Testis (tissue), 2 donors: ENCODE data around the gene CCR3.

ENCODE experiments used
- POLR2A ChIP-seq: fragments of 450-650 bp; IDR thresholded peaks from one replicate; pipeline ENCODE4 v1.6.1; 2017; ENCODE audit warnings: antibody characterized with exemption, mild to moderate bottlenecking, moderate library complexity
- TF ChIP-seq, protein P1 (sequence below), 3 experiments: fragments of 450-650 bp in 2 of 3; fragments of 200-600 bp in 1 of 3; sonication (generic) in 1 of 3; IDR thresholded peaks; one replicate each; pipeline ENCODE4 v1.5.1; 2016 to 2019; ENCODE audit warnings: antibody characterized with exemption in 3 of 3, mild to moderate bottlenecking in 2 of 3, moderate library complexity in 1 of 3

DNA sequence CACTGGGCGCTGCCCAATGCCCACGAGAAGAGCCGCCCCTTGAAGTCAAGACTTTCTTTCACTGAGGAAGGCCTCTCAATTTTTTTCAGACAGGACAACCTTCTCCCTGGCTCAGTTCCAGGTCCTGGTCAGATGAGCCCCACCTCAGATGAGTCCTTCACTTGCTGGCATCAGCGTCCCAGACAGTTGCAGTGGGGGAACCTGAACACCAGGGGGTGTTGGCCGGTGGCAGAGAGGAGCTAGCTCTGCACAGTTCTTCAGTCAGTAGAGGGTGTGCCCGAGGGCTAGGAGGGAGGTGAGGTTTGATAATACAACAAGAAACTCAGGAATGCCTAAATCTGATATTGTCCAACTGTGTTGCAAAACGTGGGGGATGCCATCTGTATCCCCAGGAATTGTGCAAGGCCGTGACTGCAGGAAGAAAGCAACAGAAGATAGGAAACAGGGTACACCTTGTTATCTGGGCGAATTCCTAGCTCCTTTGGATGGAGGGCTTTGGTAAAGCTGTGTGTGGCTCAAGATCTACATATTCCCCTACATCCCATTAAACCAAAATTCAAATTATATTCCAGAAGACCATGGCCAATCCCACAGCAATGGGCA lies 34.3 kb downstream of the CCR3 start:
- no peak for TF ChIP-seq POLR2A
- TF ChIP-seq, protein P1, sequence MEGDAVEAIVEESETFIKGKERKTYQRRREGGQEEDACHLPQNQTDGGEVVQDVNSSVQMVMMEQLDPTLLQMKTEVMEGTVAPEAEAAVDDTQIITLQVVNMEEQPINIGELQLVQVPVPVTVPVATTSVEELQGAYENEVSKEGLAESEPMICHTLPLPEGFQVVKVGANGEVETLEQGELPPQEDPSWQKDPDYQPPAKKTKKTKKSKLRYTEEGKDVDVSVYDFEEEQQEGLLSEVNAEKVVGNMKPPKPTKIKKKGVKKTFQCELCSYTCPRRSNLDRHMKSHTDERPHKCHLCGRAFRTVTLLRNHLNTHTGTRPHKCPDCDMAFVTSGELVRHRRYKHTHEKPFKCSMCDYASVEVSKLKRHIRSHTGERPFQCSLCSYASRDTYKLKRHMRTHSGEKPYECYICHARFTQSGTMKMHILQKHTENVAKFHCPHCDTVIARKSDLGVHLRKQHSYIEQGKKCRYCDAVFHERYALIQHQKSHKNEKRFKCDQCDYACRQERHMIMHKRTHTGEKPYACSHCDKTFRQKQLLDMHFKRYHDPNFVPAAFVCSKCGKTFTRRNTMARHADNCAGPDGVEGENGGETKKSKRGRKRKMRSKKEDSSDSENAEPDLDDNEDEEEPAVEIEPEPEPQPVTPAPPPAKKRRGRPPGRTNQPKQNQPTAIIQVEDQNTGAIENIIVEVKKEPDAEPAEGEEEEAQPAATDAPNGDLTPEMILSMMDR (IDR thresholded peaks at IDR 0.05): peak; percentile 21 to 55 (median 45)
